H1 (cell line): ENCODE data around the gene GRID1. TPM values are rescaled to one million over a fixed set of nuclear protein-coding genes. Genes with fewer than 3 reads are reported as not detected.

Source experiments
- CTCF ChIA-PET: fragments of 300-600 bp; sonication (Branson Sonifier 250); formaldehyde crosslinking; loops from one replicate; lab custom pipeline; 2021; ENCODE audit not compliant: partially characterized antibody; lab: Charles Lee
- POLR2A ChIA-PET: fragments of 300-600 bp; sonication (Branson Sonifier 250); formaldehyde crosslinking; loops from one replicate; lab custom pipeline; 2021; ENCODE audit warnings: inconsistent platforms; ENCODE audit not compliant: partially characterized antibody; lab: Charles Lee
- DNase-seq, 2 experiments: peaks; one replicate each; pipeline versions ENCODE4 v3.0.0 to v3.0.0-alpha.2; 2010 to 2022; ENCODE audit warnings: low spot score in 2 of 2, low read depth in 1 of 2, mixed read lengths in 1 of 2
- FAIRE-seq: peaks from 2 replicates; lab custom pipeline; 2011; peaks lifted over from hg19 to GRCh38; lab: Jason Lieb, UNC
- H2AFZ ChIP-seq: 2 replicates; pipeline ENCODE4 v1.8.1; 2012; ENCODE audit warnings: low read length, inconsistent platforms
- H2AK5ac ChIP-seq: 2 replicates; pipeline ENCODE4 v1.6.1; 2013; ENCODE audit warnings: low read depth, low read length
- H2BK120ac ChIP-seq: replicated peaks from 2 replicates; pipeline ENCODE3; 2013; ENCODE audit warnings: low read depth, low read length, inconsistent platforms
- H2BK12ac ChIP-seq: 2 replicates; pipeline ENCODE4 v1.6.1; 2013; ENCODE audit warnings: low read depth, low read length
- H2BK15ac ChIP-seq: 2 replicates; pipeline ENCODE4 v1.6.1; 2013; ENCODE audit warnings: low read length
- H2BK20ac ChIP-seq: 2 replicates; pipeline ENCODE4 v1.6.1; 2013; ENCODE audit warnings: low read length
- H2BK5ac ChIP-seq: 2 replicates; pipeline ENCODE4 v1.6.1; 2013; ENCODE audit warnings: low read depth, low read length
- H3K14ac ChIP-seq: 2 replicates; pipeline ENCODE4 v1.6.1; 2013; ENCODE audit warnings: inconsistent platforms; ENCODE audit not compliant: insufficient read length
- H3K18ac ChIP-seq: 2 replicates; pipeline ENCODE4 v1.6.1; 2013; ENCODE audit warnings: low read length; ENCODE audit errors: extremely low read depth
- H3K23ac ChIP-seq: 2 replicates; pipeline ENCODE4 v1.6.1; 2013; ENCODE audit warnings: inconsistent platforms; ENCODE audit not compliant: insufficient read length
- H3K23me2 ChIP-seq: 2 replicates; pipeline ENCODE4 v1.6.1; 2013; ENCODE audit warnings: low read depth, low read length
- H3K27ac ChIP-seq: 2 replicates; pipeline ENCODE4 v1.6.1; 2011; ENCODE audit warnings: low read depth, low read length, inconsistent platforms
- H3K27me3 ChIP-seq, 4 experiments: replicated peaks in 1 of 4; 1 replicate in 1 of 4; 2 replicates in 3 of 4; pipeline versions ENCODE4 v1.6.1 to v1.8.1; 2011 to 2013; ENCODE audit warnings: low read length in 3 of 4, mild to moderate bottlenecking in 3 of 4, inconsistent platforms in 2 of 4, mixed read lengths in 2 of 4, moderate library complexity in 1 of 4; ENCODE audit not compliant: control insufficient read depth in 3 of 4, insufficient read depth in 3 of 4; ENCODE audit errors: extremely low read depth in 1 of 4
- H3K36me3 ChIP-seq, 4 experiments: 2 replicates each; pipeline versions ENCODE4 v1.6.1 to v1.8.1; 2011 to 2013; ENCODE audit warnings: mild to moderate bottlenecking in 4 of 4, low read length in 3 of 4, moderate library complexity in 2 of 4, control low read depth in 1 of 4, inconsistent platforms in 1 of 4; ENCODE audit not compliant: insufficient read depth in 4 of 4, control insufficient read depth in 2 of 4
- H3K4ac ChIP-seq: replicated peaks from 2 replicates; pipeline ENCODE3; 2013; ENCODE audit warnings: low read length, low read depth, mixed read lengths, inconsistent platforms; ENCODE audit not compliant: insufficient read length
- H3K4me1 ChIP-seq, 4 experiments: replicated peaks in 1 of 4; 1 replicate in 1 of 4; 2 replicates in 3 of 4; pipeline versions ENCODE4 v1.6.1 to v1.8.1; 2011 to 2013; ENCODE audit warnings: low read length in 3 of 4, inconsistent platforms in 2 of 4, mixed read lengths in 1 of 4; ENCODE audit not compliant: insufficient read depth in 4 of 4, control insufficient read depth in 3 of 4
- H3K4me2 ChIP-seq, 2 experiments: 2 replicates each; pipeline versions ENCODE4 v1.6.1 to v1.8.1; 2011 to 2013; ENCODE audit warnings: low read depth in 2 of 2, low read length in 2 of 2, control low read depth in 1 of 2, inconsistent platforms in 1 of 2, mild to moderate bottlenecking in 1 of 2; ENCODE audit not compliant: insufficient read depth in 1 of 2
- H3K4me3 ChIP-seq, 4 experiments: fragments of 200-600, 300-600 bp in 1 of 4; sonication (generic), shearing (Covaris generic), sonication (Bioruptor Twin) in 1 of 4; 2 replicates each; pipeline versions ENCODE4 v1.5.1 to v1.8.1; 2011 to 2016; ENCODE audit warnings: low read length in 4 of 4, low read depth in 3 of 4, control low read depth in 2 of 4, inconsistent platforms in 2 of 4, mild to moderate bottlenecking in 2 of 4, mixed read lengths in 1 of 4, moderate library complexity in 1 of 4; ENCODE audit not compliant: insufficient read depth in 2 of 4; ENCODE audit errors: extremely low read depth in 1 of 4
- H3K56ac ChIP-seq: replicated peaks from 2 replicates; pipeline ENCODE3; 2013; ENCODE audit warnings: low read depth, mild to moderate bottlenecking, mixed read lengths, low read length, inconsistent platforms; ENCODE audit not compliant: insufficient read length
- H3K79me1 ChIP-seq: 2 replicates; pipeline ENCODE4 v1.6.1; 2013; ENCODE audit warnings: low read depth, low read length, control low read depth
- H3K79me2 ChIP-seq, 2 experiments: 2 replicates each; pipeline versions ENCODE4 v1.6.1 to v1.8.1; 2012 to 2013; ENCODE audit warnings: low read length in 2 of 2, mild to moderate bottlenecking in 2 of 2, inconsistent platforms in 1 of 2; ENCODE audit not compliant: insufficient read depth in 2 of 2, control insufficient read depth in 1 of 2
- H3K9ac ChIP-seq, 4 experiments: replicated peaks in 1 of 4; 1 replicate in 1 of 4; 2 replicates in 3 of 4; pipeline versions ENCODE4 v1.6.1 to v1.8.1; 2011 to 2013; ENCODE audit warnings: low read depth in 3 of 4, low read length in 3 of 4, control low read depth in 2 of 4, mild to moderate bottlenecking in 2 of 4, moderate library complexity in 2 of 4, inconsistent platforms in 1 of 4; ENCODE audit errors: extremely low read depth in 1 of 4
- H3K9me3 ChIP-seq, 2 experiments: 2 replicates each; pipeline versions ENCODE4 v1.6.1 to v1.8.1; 2012 to 2013; ENCODE audit warnings: mild to moderate bottlenecking in 2 of 2, moderate library complexity in 2 of 2, control low read depth in 1 of 2, inconsistent platforms in 1 of 2, low read depth in 1 of 2, low read length in 1 of 2, mixed read lengths in 1 of 2; ENCODE audit not compliant: insufficient read depth in 2 of 2
- H4K20me1 ChIP-seq, 2 experiments: replicated peaks in 1 of 2; 2 replicates each; pipeline versions ENCODE3 to v1.8.1; 2011 to 2013; ENCODE audit warnings: inconsistent platforms in 2 of 2, low read length in 2 of 2, mild to moderate bottlenecking in 1 of 2; ENCODE audit not compliant: insufficient read depth in 2 of 2, control insufficient read depth in 1 of 2
- H4K5ac ChIP-seq: 2 replicates; pipeline ENCODE4 v1.6.1; 2013; ENCODE audit warnings: low read length, low read depth, mixed read lengths, inconsistent platforms; ENCODE audit not compliant: insufficient read length
- H4K8ac ChIP-seq: 2 replicates; pipeline ENCODE4 v1.8.0; 2013; ENCODE audit warnings: mild to moderate bottlenecking, moderate library complexity, low read length, inconsistent platforms; ENCODE audit not compliant: insufficient read depth; ENCODE audit errors: extremely low read depth
- H4K91ac ChIP-seq: replicated peaks from 2 replicates; pipeline ENCODE3; 2013; ENCODE audit warnings: low read length, mixed read lengths, inconsistent platforms; ENCODE audit not compliant: insufficient read length
- ASH2L ChIP-seq: fragments of 200-600, 300-600 bp; sonication (generic); IDR thresholded peaks from one replicate; pipeline ENCODE4 v1.7.1; 2017; ENCODE audit warnings: low read length
- RXRA ChIP-seq: IDR thresholded peaks from 2 replicates; pipeline ENCODE4 v1.6.1; 2011; ENCODE audit warnings: low read depth, mild to moderate bottlenecking, low read length, moderate library complexity; ENCODE audit not compliant: insufficient read depth
- TEAD4 ChIP-seq: IDR thresholded peaks from 2 replicates; pipeline ENCODE4 v1.6.1; 2012; ENCODE audit warnings: low read depth, low read length, inconsistent platforms, mixed read lengths
- WGBS, 2 experiments: shearing (Covaris generic) in 1 of 2; methylation state at CpG; one replicate each; pipeline versions ENCODE4 v1.1.6 to v1.1.7; 2013 to 2015; ENCODE audit warnings: low lambda C conversion rate in 2 of 2, mixed read lengths in 2 of 2, inconsistent platforms in 1 of 2, low coverage in 1 of 2, missing lambda C conversion rate in 1 of 2; ENCODE audit not compliant: insufficient replicate concordance in 2 of 2, insufficient coverage in 1 of 2, insufficient read length in 1 of 2; ENCODE audit errors: extremely low coverage in 1 of 2, missing lambda C conversion rate in 1 of 2; 5-methylcytosine and 5-hydroxymethylcytosine counted together
- polyA plus RNA-seq, 7 experiments: library from polyadenylated mRNA; depleted of rRNA in 3 of 7; stranded (reverse) in 5 of 7; unstranded in 2 of 7; fragments of >200 nt in 5 of 7; fragments of 200-250 nt in 2 of 7; gene quantifications; 1 replicate in 5 of 7; 2 replicates in 1 of 7; 4 replicates in 1 of 7; pipeline versions ENCODE4 v1.2.1 to v1.2.3, GENCODE V29; 2011 to 2013; ENCODE audit warnings: missing spikeins in 2 of 7, mixed read lengths in 2 of 7
- total RNA-seq: library from RNA; stranded (reverse); fragmentation: NEBNext Ultra II Directional; extraction: Animal tissue kit (Norgen Biotek cat#: 25700); gene quantifications from 2 replicates; pipeline ENCODE4 v1.2.1, GENCODE V29; 2021
- TF ChIP-seq, protein P1 (sequence below): IDR thresholded peaks from 2 replicates; pipeline ENCODE4 v1.6.1; 2012; ENCODE audit warnings: inconsistent platforms

GRID1 gene
- total and polyA plus RNA-seq, 2 of the 8 experiments (the other 6 are each of a cell fraction or from before 2014, with no cell fraction given) = 0.22 to 0.30 TPM

DNA sequence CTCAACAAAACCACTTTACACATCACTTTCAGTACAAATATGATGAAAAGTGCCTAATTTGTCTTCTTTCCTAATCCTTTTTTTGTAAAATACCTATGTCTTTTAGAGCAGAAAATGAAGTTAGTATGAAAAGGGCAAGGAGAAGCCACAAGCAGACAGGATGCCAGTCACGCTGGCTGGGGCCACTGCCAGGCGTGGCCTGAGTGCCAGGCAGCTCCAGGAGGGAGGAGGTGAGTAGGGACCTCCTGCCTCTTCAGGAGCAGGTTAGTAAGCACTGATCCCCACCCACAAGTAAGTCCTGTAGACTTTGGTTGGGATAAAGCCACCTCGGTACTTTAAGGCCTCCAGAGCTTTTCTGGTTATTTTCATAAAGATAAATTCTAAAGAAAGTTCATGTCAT lies 432.0 kb downstream of the GRID1 start:
- no peak overlapping the region for H4K8ac ChIP-seq
- H3K79me2 ChIP-seq = no peaks in the 10 kb centered on the region
- H3K9ac ChIP-seq = no peak overlapping the region
- H3K27me3 ChIP-seq = no peaks in the 10 kb centered on the region
- FAIRE-seq (no peak), DNase-seq (no peak)
- no peak overlapping the region for H3K4ac ChIP-seq
- no peaks in the 10 kb centered on the region for H3K9me3 ChIP-seq
- no peaks in the 10 kb centered on the region for H3K79me1 ChIP-seq
- no peak overlapping the region for H3K18ac ChIP-seq
- H3K4me3 ChIP-seq = no peak overlapping the region
- H3K23ac ChIP-seq = no peak overlapping the region
- no peaks in the 10 kb centered on the region for H4K20me1 ChIP-seq
- H2BK120ac ChIP-seq = no peak overlapping the region
- H4K5ac ChIP-seq = no peak overlapping the region
- no peaks in the 10 kb centered on the region for H3K4me1 ChIP-seq
- H2BK15ac ChIP-seq = no peak overlapping the region
- CTCF ChIA-PET = interaction anchor here (0.6 to 1.2 kb wide), 7 partner anchors 9 to 312 kb away, joined by 3 to 4 read pairs (median 3); no protein-coding TSS in a partner anchor
- no peaks in the 10 kb centered on the region for H3K36me3 ChIP-seq
- H2BK5ac ChIP-seq = no peak overlapping the region
- H2AK5ac ChIP-seq = no peak overlapping the region
- no peak overlapping the region for H2AFZ ChIP-seq
- no peak overlapping the region for H3K27ac ChIP-seq
- POLR2A ChIA-PET = no interaction called here
- H2BK12ac ChIP-seq = no peak overlapping the region
- H2BK20ac ChIP-seq = no peak overlapping the region
- WGBS, 2 experiments = 96% methylated on average over 3 of the region's 3 CpGs; no CpG with 5 or more reads in 1 of the 2 experiments
- H3K56ac ChIP-seq = no peak overlapping the region
- H3K23me2 ChIP-seq = no peaks in the 10 kb centered on the region; the same call in 1 of the 2 replicates
- no peak overlapping the region for H3K4me2 ChIP-seq
- H4K91ac ChIP-seq = no peak overlapping the region
- no peak overlapping the region for H3K14ac ChIP-seq
- TF ChIP-seq TEAD4 = no peak
- no peak for TF ChIP-seq ASH2L
- no peak for TF ChIP-seq RXRA
- TF ChIP-seq, protein P1, sequence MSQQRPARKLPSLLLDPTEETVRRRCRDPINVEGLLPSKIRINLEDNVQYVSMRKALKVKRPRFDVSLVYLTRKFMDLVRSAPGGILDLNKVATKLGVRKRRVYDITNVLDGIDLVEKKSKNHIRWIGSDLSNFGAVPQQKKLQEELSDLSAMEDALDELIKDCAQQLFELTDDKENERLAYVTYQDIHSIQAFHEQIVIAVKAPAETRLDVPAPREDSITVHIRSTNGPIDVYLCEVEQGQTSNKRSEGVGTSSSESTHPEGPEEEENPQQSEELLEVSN = no peak
